GM12875 (cell line): ENCODE results near the gene ROR1.

Source experiments
- H3K4me3 ChIP-seq: one replicate; pipeline ENCODE4 v1.5.1; 2011; ENCODE audit warnings: low read depth, low read length, control low read depth
- CTCF ChIP-seq: IDR thresholded peaks from 2 replicates; pipeline ENCODE4 v1.5.1; 2011; ENCODE audit warnings: low read depth, mild to moderate bottlenecking, control low read depth, inconsistent platforms, low read length, moderate library complexity, borderline replicate concordance; ENCODE audit not compliant: insufficient read depth

Gene ROR1

GRCh38 chr1:63773815-63774616 lies at the start of gene ROR1:
Gene ROR1 (plus strand): TSS chr1:63774017.
- H3K4me3 ChIP-seq = no peak within 1 kb of the TSS
- peak; percentile 27; the same call in 1 of the 2 replicates for TF ChIP-seq CTCF

GRCh38 chr1:63724375-63724899 lies 49.4 kb upstream of the ROR1 start:
- H3K4me3 ChIP-seq = no peak overlapping the region
- no peak for TF ChIP-seq CTCF

GRCh38 chr1:63728611-63729226 lies 45.1 kb upstream of the ROR1 start:
- no peak overlapping the region for H3K4me3 ChIP-seq
- TF ChIP-seq CTCF = no peak

GRCh38 chr1:63729227-63729620 lies 44.6 kb upstream of the ROR1 start:
- TF ChIP-seq CTCF = no peak
- H3K4me3 ChIP-seq = no peak overlapping the region

GRCh38 chr1:63730211-63730610 lies 43.6 kb upstream of the ROR1 start:
- no peak for TF ChIP-seq CTCF
- H3K4me3 ChIP-seq = no peak overlapping the region

GRCh38 chr1:63731117-63732043 lies 42.4 kb upstream of the ROR1 start:
- no peak overlapping the region for H3K4me3 ChIP-seq
- no peak for TF ChIP-seq CTCF
